Karpas-422 (cell line): ENCODE data around the gene AKAP13. TPM values are rescaled to one million over a fixed set of nuclear protein-coding genes. Genes with fewer than 3 reads are reported as not detected.

ENCODE experiments used
- DNase-seq: peaks from one replicate; pipeline ENCODE4 v3.0.0-alpha.2; 2015
- H2AFZ ChIP-seq: fragments of 200-600 bp; sonication (generic); 2 replicates; pipeline ENCODE4 v1.6.1; 2014; ENCODE audit warnings: antibody characterized with exemption, low read length, mixed read lengths
- H3K27ac ChIP-seq: fragments of 200-600 bp; sonication (generic); 2 replicates; pipeline ENCODE4 v1.5.1; 2014; ENCODE audit warnings: mild to moderate bottlenecking, low read length, moderate library complexity
- H3K27me3 ChIP-seq: fragments of 200-600 bp; sonication (generic); 2 replicates; pipeline ENCODE4 v1.6.1; 2014; ENCODE audit warnings: low read length, mixed read lengths
- H3K36me3 ChIP-seq: fragments of 200-600 bp; sonication (generic); 2 replicates; pipeline ENCODE4 v1.6.1; 2014; ENCODE audit warnings: low read length, mixed read lengths; ENCODE audit not compliant: insufficient read depth
- H3K4me1 ChIP-seq: fragments of 200-600 bp; sonication (generic); 2 replicates; pipeline ENCODE4 v1.6.1; 2014; ENCODE audit warnings: mild to moderate bottlenecking, low read length, mixed read lengths
- H3K4me2 ChIP-seq: fragments of 200-600 bp; sonication (generic); 2 replicates; pipeline ENCODE4 v1.6.1; 2014; ENCODE audit warnings: low read length, low read depth, mild to moderate bottlenecking; ENCODE audit not compliant: poor library complexity, severe bottlenecking
- H3K4me3 ChIP-seq: fragments of 200-600 bp; sonication (generic); 2 replicates; pipeline ENCODE4 v1.5.1; 2014; ENCODE audit warnings: mild to moderate bottlenecking, antibody characterized with exemption, low read length, mixed read lengths
- H3K79me2 ChIP-seq: fragments of 200-600 bp; sonication (generic); 2 replicates; pipeline ENCODE4 v1.6.1; 2014; ENCODE audit warnings: mild to moderate bottlenecking, low read length, mixed read lengths
- H3K9ac ChIP-seq: fragments of 200-600 bp; sonication (generic); 2 replicates; pipeline ENCODE4 v1.6.0; 2014; ENCODE audit warnings: low read length
- H3K9me2 ChIP-seq: fragments of 200-600 bp; sonication (generic), shearing (Covaris generic); replicated peaks from 2 replicates; pipeline ENCODE4 v1.6.0; 2014; ENCODE audit warnings: mild to moderate bottlenecking, low read length, moderate library complexity; ENCODE audit not compliant: insufficient read depth
- H3K9me3 ChIP-seq: fragments of 300-700, 200-600 bp; sonication (generic); 2 replicates; pipeline ENCODE4 v1.6.1; 2014; ENCODE audit warnings: low read length, mixed read lengths
- H4K20me1 ChIP-seq: fragments of 200-600 bp; sonication (generic); 2 replicates; pipeline ENCODE4 v1.6.1; 2014; ENCODE audit warnings: mild to moderate bottlenecking, antibody characterized with exemption, low read length, low read depth; ENCODE audit not compliant: insufficient read depth
- total RNA-seq: library from RNA; depleted of rRNA; stranded (reverse); fragments of >200 nt; shearing (Covaris generic); gene quantifications from 2 replicates; pipeline ENCODE4 v1.2.3, GENCODE V29; 2014; ENCODE audit warnings: low replicate concordance

AKAP13 gene
- total RNA-seq, 1 experiment from 2014 or later = 166 TPM

DNA sequence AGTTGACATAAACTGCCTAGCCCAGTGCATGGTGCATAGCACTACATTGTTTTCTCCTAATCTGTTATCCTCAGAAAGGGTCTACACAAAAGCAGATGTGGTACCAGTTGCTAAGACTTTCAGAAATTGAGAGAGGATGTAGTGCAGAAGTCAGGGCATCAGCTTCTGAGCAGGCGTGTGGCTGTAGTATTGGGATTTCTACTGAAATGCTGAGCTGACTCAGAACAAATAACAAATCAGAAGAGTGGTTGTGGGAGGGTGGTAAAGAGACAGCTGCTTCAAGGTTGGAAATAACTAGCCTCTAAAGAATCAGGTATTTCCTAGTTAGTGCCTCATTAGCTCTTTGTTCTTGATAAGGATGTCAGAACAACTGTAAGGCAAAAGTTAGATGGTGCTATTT lies 161.3 kb downstream of the AKAP13 start:
- no peak overlapping the region for H3K9ac ChIP-seq
- H3K9me2 ChIP-seq = no peaks in the 10 kb centered on the region
- H2AFZ ChIP-seq = no peak overlapping the region
- peaks cover 61% of the 10 kb centered on the region for H3K79me2 ChIP-seq
- H3K4me2 ChIP-seq = no peak overlapping the region
- H3K9me3 ChIP-seq = no peaks in the 10 kb centered on the region
- H3K4me3 ChIP-seq = no peak overlapping the region
- H3K27me3 ChIP-seq = no peaks in the 10 kb centered on the region
- no peaks in the 10 kb centered on the region for H4K20me1 ChIP-seq
- peaks cover 15% of the 10 kb centered on the region; the same call in 1 of the 2 replicates for H3K36me3 ChIP-seq
- H3K4me1 ChIP-seq = peaks cover 54% of the 10 kb centered on the region
- peak overlapping the region; percentile 29; the same call in 1 of the 2 replicates for H3K27ac ChIP-seq
- no peak for DNase-seq

DNA sequence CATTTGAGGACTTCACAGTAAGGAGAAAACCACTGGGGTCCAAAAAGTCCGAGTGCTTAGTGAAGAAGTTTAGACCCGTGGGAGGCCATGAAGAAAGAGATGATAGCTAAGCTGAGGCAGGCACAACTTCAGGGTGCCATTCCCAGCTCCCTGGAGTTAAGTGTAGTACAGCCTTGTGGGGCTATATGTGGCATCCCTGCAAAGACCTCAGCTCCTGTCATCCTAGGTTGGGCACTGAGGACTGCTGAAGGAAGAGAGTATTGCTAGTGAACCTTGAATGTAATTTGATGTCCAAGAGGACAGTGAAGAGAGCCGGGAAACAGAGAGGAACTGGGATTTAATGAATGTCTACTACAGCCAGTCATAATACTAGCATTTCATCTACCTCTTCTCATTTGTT lies 162.1 kb downstream of the AKAP13 start:
- DNase-seq = no peak
- H3K4me1 ChIP-seq = peaks cover 52% of the 10 kb centered on the region
- H3K36me3 ChIP-seq = peaks cover 15% of the 10 kb centered on the region; the same call in 1 of the 2 replicates
- no peaks in the 10 kb centered on the region for H3K9me2 ChIP-seq
- H4K20me1 ChIP-seq = no peaks in the 10 kb centered on the region
- peak overlapping the region; percentile 29 for H3K27ac ChIP-seq
- H3K27me3 ChIP-seq = no peaks in the 10 kb centered on the region
- H3K79me2 ChIP-seq = peaks cover 60% of the 10 kb centered on the region
- peak overlapping the region; percentile 6 for H3K4me2 ChIP-seq
- no peaks in the 10 kb centered on the region for H3K9me3 ChIP-seq
- H2AFZ ChIP-seq = no peak overlapping the region
- no peak overlapping the region for H3K4me3 ChIP-seq
- H3K9ac ChIP-seq = no peak overlapping the region

DNA sequence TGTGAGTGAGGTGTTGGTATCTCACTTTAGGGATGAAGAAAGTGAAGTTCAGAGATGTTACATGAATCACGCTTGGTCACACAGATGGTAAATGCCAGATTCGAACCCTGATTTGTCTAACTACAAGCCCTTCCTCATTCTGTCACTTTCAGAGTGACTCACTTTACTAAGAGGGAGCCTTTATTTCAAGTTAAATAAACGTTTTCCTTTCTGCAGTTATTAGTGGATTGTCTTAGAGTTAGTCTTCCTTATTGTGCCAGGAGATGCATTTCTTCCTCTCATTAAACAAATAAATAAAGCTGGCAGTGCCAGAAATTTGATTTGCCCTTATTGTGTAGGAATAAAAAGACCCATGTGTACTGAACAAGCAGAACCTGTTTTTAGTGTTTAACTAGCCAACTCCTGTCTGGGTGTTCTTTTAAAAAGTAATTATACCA lies 162.5 kb downstream of the AKAP13 start:
- no peak overlapping the region for H3K4me2 ChIP-seq
- no peak overlapping the region for H3K9ac ChIP-seq
- H3K9me2 ChIP-seq = no peaks in the 10 kb centered on the region
- H4K20me1 ChIP-seq = no peaks in the 10 kb centered on the region
- no peaks in the 10 kb centered on the region for H3K9me3 ChIP-seq
- H3K4me3 ChIP-seq = no peak overlapping the region
- H2AFZ ChIP-seq = no peak overlapping the region
- H3K4me1 ChIP-seq = peaks cover 50% of the 10 kb centered on the region
- peak overlapping the region; percentile 29; the same call in 1 of the 2 replicates for H3K27ac ChIP-seq
- peak; percentile 59 for DNase-seq
- peaks cover 15% of the 10 kb centered on the region; the same call in 1 of the 2 replicates for H3K36me3 ChIP-seq
- peaks cover 60% of the 10 kb centered on the region for H3K79me2 ChIP-seq
- no peaks in the 10 kb centered on the region for H3K27me3 ChIP-seq

DNA sequence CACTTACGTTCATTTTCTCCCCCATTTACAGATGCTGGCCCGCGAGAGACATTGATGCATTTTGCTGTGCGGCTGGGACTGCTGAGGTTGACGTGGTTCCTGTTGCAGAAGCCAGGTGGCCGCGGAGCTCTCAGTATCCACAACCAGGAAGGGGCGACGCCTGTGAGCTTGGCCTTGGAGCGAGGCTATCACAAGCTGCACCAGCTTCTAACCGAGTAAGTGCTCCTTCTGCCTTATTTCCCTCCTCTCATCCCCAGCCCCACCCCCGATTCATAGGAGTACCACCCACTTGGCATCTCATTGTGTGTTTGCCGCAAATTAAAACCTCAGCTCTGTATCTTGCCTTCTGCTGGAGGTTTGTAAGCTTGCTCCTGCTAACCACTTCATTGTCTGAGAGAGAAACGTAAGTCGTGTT lies 163.3 kb downstream of the AKAP13 start:
- no peaks in the 10 kb centered on the region for H3K9me2 ChIP-seq
- H3K4me2 ChIP-seq = no peak overlapping the region
- DNase-seq = no peak
- peaks cover 63% of the 10 kb centered on the region for H3K79me2 ChIP-seq
- H3K27me3 ChIP-seq = no peaks in the 10 kb centered on the region
- H3K4me1 ChIP-seq = peaks cover 47% of the 10 kb centered on the region
- no peak overlapping the region for H3K4me3 ChIP-seq
- no peak overlapping the region for H3K9ac ChIP-seq
- no peaks in the 10 kb centered on the region for H4K20me1 ChIP-seq
- peaks cover 18% of the 10 kb centered on the region; the same call in 1 of the 2 replicates for H3K36me3 ChIP-seq
- H2AFZ ChIP-seq = no peak overlapping the region
- H3K9me3 ChIP-seq = no peaks in the 10 kb centered on the region
- no peak overlapping the region for H3K27ac ChIP-seq

DNA sequence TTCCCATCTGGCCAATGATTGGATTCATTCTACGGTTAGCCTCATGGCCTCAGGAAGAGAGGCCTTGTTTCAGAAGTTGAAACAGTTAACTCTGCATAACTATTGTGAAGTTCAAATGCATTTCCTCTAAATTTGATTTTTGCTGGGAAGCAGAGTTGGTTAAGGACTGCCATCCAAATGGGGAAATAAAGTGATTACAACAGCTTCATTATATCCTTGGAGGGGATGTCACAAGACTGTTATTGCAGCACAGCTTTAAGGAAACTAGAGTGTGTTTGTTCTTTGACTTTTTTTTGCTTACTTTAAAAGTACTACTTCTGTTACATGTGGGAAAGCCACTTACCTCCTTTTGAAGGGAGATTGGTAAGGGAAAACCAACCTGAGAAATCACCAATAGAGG lies 164.8 kb downstream of the AKAP13 start:
- Histone ChIP-seq H3K36me3 (peaks cover 18% of the 10 kb centered on the region; the same call in 1 of the 2 replicates), H4K20me1 (no peaks in the 10 kb centered on the region), H3K27ac (no peak overlapping the region), H2AFZ (no peak overlapping the region), H3K79me2 (peaks cover 57% of the 10 kb centered on the region), H3K9ac (no peak overlapping the region), H3K9me2 (no peaks in the 10 kb centered on the region), H3K4me1 (peaks cover 34% of the 10 kb centered on the region), H3K9me3 (no peaks in the 10 kb centered on the region), H3K4me2 (no peak overlapping the region), H3K27me3 (no peaks in the 10 kb centered on the region), H3K4me3 (no peak overlapping the region)
- no peak for DNase-seq

DNA sequence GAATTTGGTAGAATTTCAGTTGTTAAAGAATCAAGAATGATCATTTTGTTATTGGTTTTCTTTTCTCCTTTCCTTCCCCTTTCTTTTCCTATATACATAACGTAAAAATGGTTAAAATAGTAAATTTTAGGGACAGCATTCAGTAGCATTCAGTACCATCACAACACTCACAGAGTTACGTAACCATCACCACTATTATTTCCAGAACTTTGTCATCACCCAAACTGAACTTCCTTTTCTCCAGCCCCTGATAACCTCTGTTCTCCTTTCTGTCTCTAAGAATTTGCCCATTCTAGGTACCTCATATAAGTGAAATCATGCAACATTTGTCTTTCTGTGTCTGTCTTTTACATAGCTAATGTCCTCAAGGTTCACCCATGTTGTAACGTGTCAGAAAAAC lies 165.3 kb downstream of the AKAP13 start:
- Histone ChIP-seq H3K79me2 (peaks cover 53% of the 10 kb centered on the region), H3K9me2 (no peaks in the 10 kb centered on the region), H3K4me2 (no peak overlapping the region), H3K9me3 (no peaks in the 10 kb centered on the region), H3K4me1 (peaks cover 28% of the 10 kb centered on the region), H3K27ac (no peak overlapping the region), H4K20me1 (no peaks in the 10 kb centered on the region), H2AFZ (no peak overlapping the region), H3K9ac (no peak overlapping the region), H3K27me3 (no peaks in the 10 kb centered on the region), H3K4me3 (no peak overlapping the region), H3K36me3 (peaks cover 18% of the 10 kb centered on the region; the same call in 1 of the 2 replicates)
- no peak for DNase-seq

DNA sequence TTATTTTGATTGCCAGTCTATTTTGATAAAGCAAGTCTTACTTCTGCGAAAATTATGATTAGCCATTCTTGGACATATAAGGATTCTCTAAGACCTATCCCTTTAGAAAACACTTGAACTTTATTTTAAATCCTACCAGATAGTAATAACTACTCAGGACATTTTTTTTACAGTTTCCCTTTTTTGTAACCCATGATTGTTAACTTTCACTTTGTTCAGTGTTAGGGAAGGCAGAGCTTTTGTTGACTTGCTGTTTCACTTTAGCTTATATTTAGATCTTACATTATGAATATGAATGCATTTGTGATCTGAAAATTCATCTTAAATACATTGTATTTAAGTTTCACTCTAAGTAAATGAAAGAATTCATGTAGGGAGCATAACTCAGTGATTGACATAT lies 167.0 kb downstream of the AKAP13 start:
- no peaks in the 10 kb centered on the region for H3K27me3 ChIP-seq
- H3K9me3 ChIP-seq = no peaks in the 10 kb centered on the region
- peaks cover 45% of the 10 kb centered on the region for H3K79me2 ChIP-seq
- H3K27ac ChIP-seq = peak overlapping the region; percentile 17; the same call in 1 of the 2 replicates
- no peak overlapping the region for H3K4me2 ChIP-seq
- no peaks in the 10 kb centered on the region for H4K20me1 ChIP-seq
- H3K9ac ChIP-seq = no peak overlapping the region
- no peak overlapping the region for H3K4me3 ChIP-seq
- no peak for DNase-seq
- H2AFZ ChIP-seq = no peak overlapping the region
- peaks cover 21% of the 10 kb centered on the region; the same call in 1 of the 2 replicates for H3K36me3 ChIP-seq
- H3K9me2 ChIP-seq = no peaks in the 10 kb centered on the region
- H3K4me1 ChIP-seq = peaks cover 12% of the 10 kb centered on the region

DNA sequence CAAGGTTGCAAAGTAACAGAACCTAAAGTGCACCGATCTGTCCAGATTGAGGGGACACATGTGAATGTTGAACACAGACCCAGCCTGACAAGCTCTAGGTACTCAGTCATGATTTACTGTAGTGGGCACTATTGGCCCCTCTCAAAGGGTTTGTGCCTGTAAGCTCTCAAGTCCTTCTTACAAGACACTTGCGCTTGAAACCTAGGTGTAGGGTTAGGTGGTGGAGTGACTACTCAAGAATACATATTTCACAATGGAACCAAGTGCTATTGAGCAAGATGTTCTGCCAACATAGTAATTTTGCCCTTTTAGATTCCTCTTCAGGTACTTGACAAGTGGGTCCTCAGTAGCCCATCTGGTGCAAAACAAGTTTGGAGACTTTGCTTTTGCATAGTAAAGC lies 169.9 kb downstream of the AKAP13 start:
- H3K27me3 ChIP-seq = no peaks in the 10 kb centered on the region
- peaks cover 12% of the 10 kb centered on the region; the same call in 1 of the 2 replicates for H3K36me3 ChIP-seq
- no peak overlapping the region for H2AFZ ChIP-seq
- peaks cover 50% of the 10 kb centered on the region for H3K79me2 ChIP-seq
- no peak overlapping the region for H3K9ac ChIP-seq
- peaks cover 25% of the 10 kb centered on the region for H3K4me1 ChIP-seq
- H3K27ac ChIP-seq = no peak overlapping the region
- H3K9me3 ChIP-seq = no peaks in the 10 kb centered on the region
- DNase-seq = no peak
- H3K9me2 ChIP-seq = no peaks in the 10 kb centered on the region
- H3K4me3 ChIP-seq = no peak overlapping the region
- H4K20me1 ChIP-seq = no peaks in the 10 kb centered on the region
- no peak overlapping the region for H3K4me2 ChIP-seq
